Immature natural killer cell (primary cell): Measurements from ENCODE around the gene P4HTM. TPM values are rescaled to one million over a fixed set of nuclear protein-coding genes. Genes with fewer than 3 reads are reported as not detected.
"Not testable (repeated sequence)": the region's sequence is repeated elsewhere in the genome, so short reads cannot be mapped to it uniquely, and the experiment has no call there.

ENCODE experiments used
- DNase-seq, 3 donors: peaks; one replicate each; pipeline ENCODE4 v3.0.0; 2022; ENCODE audit warnings: mixed read lengths in 1 of 3
- H3K27ac Mint-ChIP-seq, 6 donors: one replicate each; pipeline ENCODE4 v1.8.0; 2020; ENCODE audit warnings: mixed read lengths in 6 of 6, mild to moderate bottlenecking in 5 of 6, inconsistent platforms in 4 of 6, moderate library complexity in 3 of 6
- H3K27me3 Mint-ChIP-seq, 3 donors: one replicate each; pipeline ENCODE4 v1.8.0; 2020 to 2021; ENCODE audit warnings: low read depth in 3 of 3, mild to moderate bottlenecking in 3 of 3, mixed read lengths in 3 of 3, moderate library complexity in 3 of 3, inconsistent platforms in 1 of 3
- H3K36me3 Mint-ChIP-seq, 3 donors: one replicate each; pipeline ENCODE4 v1.8.0; 2020; ENCODE audit warnings: mixed read lengths in 3 of 3, inconsistent platforms in 2 of 3, mild to moderate bottlenecking in 2 of 3
- H3K4me1 Mint-ChIP-seq, 2 donors: one replicate each; pipeline ENCODE4 v1.8.0; 2020; ENCODE audit warnings: inconsistent platforms in 2 of 2, mild to moderate bottlenecking in 2 of 2, mixed read lengths in 2 of 2, moderate library complexity in 1 of 2
- H3K4me3 Mint-ChIP-seq, 5 donors: one replicate each; pipeline ENCODE4 v1.8.0; 2020; ENCODE audit warnings: mild to moderate bottlenecking in 5 of 5, mixed read lengths in 5 of 5, inconsistent platforms in 3 of 5, moderate library complexity in 3 of 5
- H3K9me3 Mint-ChIP-seq, 6 donors: one replicate each; pipeline ENCODE4 v1.8.0; 2020; ENCODE audit warnings: mild to moderate bottlenecking in 6 of 6, mixed read lengths in 6 of 6, inconsistent platforms in 4 of 6, moderate library complexity in 3 of 6
- polyA plus RNA-seq, 3 donors: library from polyadenylated mRNA; unstranded; fragments of 300-500 nt; fragmentation: Illumina TruSeq; gene quantifications; one replicate each; pipeline ENCODE4 v1.2.3, GENCODE V29; 2021

P4HTM gene
- polyA plus RNA-seq, 3 donors from 2014 or later = 16.8 to 26.8 (median 24.9) TPM

GRCh38 chr3:49007068-49007770, 17.2 kb downstream of the P4HTM start, which contains the start of gene WDR6:
WDR6 (plus strand) TSS chr3:49007391; CDS start chr3:49007432, 41 bp downstream.
- peak; percentile 96 to 97 (median 96) for DNase-seq
- no peaks in the 10 kb centered on the region for H3K9me3 Mint-ChIP-seq
- H3K4me1 Mint-ChIP-seq = peaks cover 28 to 36% of the 10 kb centered on the region in 2 donors
- peak within 1 kb of the TSS; percentile 93 to 99 (median 98) for H3K27ac Mint-ChIP-seq
- H3K36me3 Mint-ChIP-seq = no peaks in the 10 kb centered on the region
- H3K27me3 Mint-ChIP-seq = peaks cover 0 to 10% (median 6%) of the 10 kb centered on the region in 3 donors
- H3K4me3 Mint-ChIP-seq = peak within 1 kb of the TSS; percentile 97 to 100 (median 99)

DNA sequence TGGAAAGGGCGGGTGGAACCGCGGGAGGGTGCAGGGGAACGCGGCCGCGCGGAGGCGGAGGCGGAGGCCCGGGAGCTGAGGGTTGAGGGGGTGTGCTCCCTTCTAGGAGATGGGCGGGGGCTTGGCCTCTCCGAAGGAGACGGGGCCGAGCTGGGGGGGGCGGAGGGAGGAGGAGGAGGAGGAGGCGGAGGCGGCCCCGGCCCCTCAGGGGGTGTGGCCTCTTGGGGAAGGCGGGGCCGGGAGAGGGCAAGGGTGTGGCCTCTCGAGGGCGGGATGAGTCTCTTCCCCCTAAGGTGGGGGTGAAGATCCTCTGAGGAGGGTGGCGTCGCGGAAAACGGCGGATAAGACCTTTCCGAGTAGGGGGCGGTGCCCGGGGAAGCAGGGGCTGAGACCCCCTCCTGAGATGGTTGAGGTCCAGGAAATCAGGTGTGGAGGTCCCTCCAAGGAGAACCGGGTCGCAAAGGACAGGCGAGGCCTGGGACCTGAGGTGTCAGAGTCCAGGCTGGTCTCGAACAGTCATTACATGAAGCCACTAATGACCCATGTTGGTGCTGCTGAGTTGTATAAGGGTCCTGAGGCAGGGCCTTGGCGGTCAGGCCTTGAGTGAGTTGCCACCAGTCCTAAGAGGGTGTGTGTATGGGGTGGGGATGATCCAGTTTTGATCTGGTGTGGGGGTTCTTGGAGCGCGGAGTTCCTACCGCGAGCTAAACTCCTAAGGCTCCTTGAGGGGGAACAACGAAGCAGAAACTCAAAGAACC, 17.9 kb downstream of the P4HTM start:
- Mint-ChIP-seq H3K9me3 (no peaks in the 10 kb centered on the region), H3K4me1 (peaks cover 28 to 41% of the 10 kb centered on the region in 2 donors), H3K36me3 (no peaks in the 10 kb centered on the region), H3K27ac (peak overlapping the region; percentile 93 to 99 (median 98)), H3K27me3 (peaks cover 0 to 10% (median 7%) of the 10 kb centered on the region in 3 donors), H3K4me3 (peak overlapping the region; percentile 97 to 100 (median 99))
- DNase-seq = peak; percentile 72 to 75 (median 75)

DNA sequence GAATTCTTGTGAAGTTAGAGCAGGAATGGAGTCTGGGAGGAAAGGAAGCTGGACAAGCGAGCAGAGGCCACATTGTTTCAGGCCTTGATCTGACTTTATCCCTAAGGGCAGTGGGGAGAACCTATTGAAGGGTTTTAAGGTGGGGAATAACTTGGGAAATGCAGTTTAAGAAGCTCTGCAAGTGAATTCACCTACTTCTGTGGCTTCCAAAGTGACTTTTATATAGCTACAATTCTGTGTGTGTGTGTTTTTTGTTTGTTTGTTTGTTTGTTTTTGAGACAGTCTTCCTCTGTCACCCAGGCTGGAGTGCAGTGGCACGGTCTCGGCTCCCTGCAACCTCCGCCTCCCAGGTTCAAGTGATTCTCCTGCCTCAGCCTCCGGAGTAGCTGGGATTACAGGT, 18.6 kb downstream of the P4HTM start:
- peak overlapping the region; percentile 87 to 99 (median 96) for H3K27ac Mint-ChIP-seq
- peak overlapping the region; percentile 97 to 100 (median 99) for H3K4me3 Mint-ChIP-seq
- not testable (repeated sequence) for DNase-seq, H3K27me3 Mint-ChIP-seq, H3K9me3 Mint-ChIP-seq, H3K36me3 Mint-ChIP-seq
- H3K4me1 Mint-ChIP-seq = peaks cover 28 to 41% of the 10 kb centered on the region in 2 donors

DNA sequence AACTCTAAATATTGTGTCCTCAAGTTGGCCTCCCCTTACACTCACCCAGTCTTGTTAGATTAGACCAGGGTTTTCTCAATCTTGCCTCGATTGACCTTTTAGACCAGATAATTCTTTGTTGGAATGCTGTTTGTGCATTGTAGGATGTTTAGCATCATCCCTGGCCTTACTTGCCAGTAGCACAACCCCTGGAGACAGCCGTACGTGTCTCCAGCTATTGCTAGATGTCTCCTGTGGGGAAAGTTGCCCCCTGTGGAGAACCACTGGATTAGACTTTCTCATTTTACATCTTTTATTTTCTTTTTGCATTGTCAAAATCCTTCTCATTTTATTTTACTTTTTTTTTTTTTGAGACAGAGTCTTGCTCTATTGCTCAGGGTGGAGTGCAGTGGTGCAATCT, 19.4 kb downstream of the P4HTM start:
- DNase-seq = no peak
- Mint-ChIP-seq H3K36me3 (no peaks in the 10 kb centered on the region), H3K27me3 (peaks cover 0 to 10% (median 5%) of the 10 kb centered on the region in 3 donors), H3K9me3 (no peaks in the 10 kb centered on the region), H3K4me3 (peak overlapping the region in 3 of 5 donors; percentile 23 to 99 (median 59)), H3K4me1 (peaks cover 31 to 41% of the 10 kb centered on the region in 2 donors), H3K27ac (peak overlapping the region in 4 of 6 donors; percentile 56 to 73 (median 65))

- no peak for DNase-seq
- Mint-ChIP-seq H3K4me3 (no peak overlapping the region), H3K27ac (no peak overlapping the region)
Observed at GRCh38 chr3:49012441-49013017, 22.5 kb downstream of the P4HTM start.

GRCh38 chr3:49013113-49013737, 23.2 kb downstream of the P4HTM start:
- peaks cover 0 to 5% (median 3%) of the 10 kb centered on the region in 3 donors for H3K36me3 Mint-ChIP-seq
- DNase-seq = no peak
- peaks cover 0 to 5% (median 2%) of the 10 kb centered on the region in 3 donors for H3K27me3 Mint-ChIP-seq
- H3K9me3 Mint-ChIP-seq = no peaks in the 10 kb centered on the region
- H3K4me1 Mint-ChIP-seq = peaks cover 23 to 28% of the 10 kb centered on the region in 2 donors
- H3K4me3 Mint-ChIP-seq = no peak overlapping the region
- no peak overlapping the region for H3K27ac Mint-ChIP-seq

More at GRCh38 chr3:49012441-49013017, 22.5 kb downstream of the P4HTM start:
- peaks cover 24 to 33% of the 10 kb centered on the region in 2 donors for H3K4me1 Mint-ChIP-seq
- peaks cover 0 to 5% (median 3%) of the 10 kb centered on the region in 3 donors for H3K36me3 Mint-ChIP-seq
- peaks cover 0 to 5% (median 2%) of the 10 kb centered on the region in 3 donors for H3K27me3 Mint-ChIP-seq
- H3K9me3 Mint-ChIP-seq = no peaks in the 10 kb centered on the region

DNA sequence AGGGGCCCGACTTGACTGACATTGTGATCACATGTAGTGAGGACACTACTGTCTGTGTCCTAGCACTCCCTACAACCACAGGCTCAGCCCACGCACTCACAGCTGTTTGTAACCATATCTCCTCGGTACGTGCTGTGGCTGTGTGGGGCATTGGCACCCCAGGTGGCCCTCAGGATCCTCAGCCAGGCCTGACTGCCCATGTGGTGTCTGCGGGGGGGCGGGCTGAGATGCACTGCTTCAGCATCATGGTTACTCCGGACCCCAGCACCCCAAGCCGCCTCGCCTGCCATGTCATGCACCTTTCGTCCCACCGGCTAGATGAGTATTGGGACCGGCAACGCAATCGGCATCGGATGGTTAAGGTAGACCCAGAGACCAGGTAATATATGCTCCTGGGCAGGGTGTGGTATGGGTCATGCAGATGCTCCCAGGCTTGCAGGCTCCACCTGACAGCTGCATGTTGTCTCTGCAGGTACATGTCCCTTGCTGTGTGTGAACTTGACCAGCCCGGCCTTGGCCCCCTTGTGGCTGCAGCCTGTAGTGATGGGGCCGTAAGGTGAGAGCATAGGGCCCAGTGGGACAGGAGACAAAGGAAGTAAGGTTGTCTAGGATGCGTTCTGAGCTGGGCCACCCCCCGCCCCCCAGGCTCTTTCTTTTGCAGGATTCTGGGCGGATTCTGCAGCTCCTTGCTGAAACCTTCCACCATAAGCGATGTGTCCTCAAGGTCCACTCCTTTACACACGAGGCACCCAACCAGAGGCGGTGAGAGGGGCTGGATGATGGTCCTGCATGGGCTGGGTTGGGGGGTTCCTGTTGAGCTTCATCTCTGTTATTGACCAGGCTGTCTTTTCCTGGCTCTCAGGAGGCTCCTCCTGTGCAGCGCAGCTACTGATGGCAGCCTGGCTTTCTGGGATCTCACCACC, 24.0 kb downstream of the P4HTM start:
- H3K27me3 Mint-ChIP-seq = peaks cover 0 to 5% (median 0%) of the 10 kb centered on the region in 3 donors
- H3K36me3 Mint-ChIP-seq = peaks cover 0 to 5% (median 3%) of the 10 kb centered on the region in 3 donors
- H3K4me3 Mint-ChIP-seq = no peak overlapping the region
- peak in 2 of 3 donors; percentile 32 to 38 for DNase-seq
- H3K9me3 Mint-ChIP-seq = no peaks in the 10 kb centered on the region
- peaks cover 23 to 27% of the 10 kb centered on the region in 2 donors for H3K4me1 Mint-ChIP-seq
- H3K27ac Mint-ChIP-seq = no peak overlapping the region

GRCh38 chr3:49015072-49015471, 25.0 kb downstream of the P4HTM start:
- H3K4me1 Mint-ChIP-seq = peaks cover 27 to 28% of the 10 kb centered on the region in 2 donors

DNA sequence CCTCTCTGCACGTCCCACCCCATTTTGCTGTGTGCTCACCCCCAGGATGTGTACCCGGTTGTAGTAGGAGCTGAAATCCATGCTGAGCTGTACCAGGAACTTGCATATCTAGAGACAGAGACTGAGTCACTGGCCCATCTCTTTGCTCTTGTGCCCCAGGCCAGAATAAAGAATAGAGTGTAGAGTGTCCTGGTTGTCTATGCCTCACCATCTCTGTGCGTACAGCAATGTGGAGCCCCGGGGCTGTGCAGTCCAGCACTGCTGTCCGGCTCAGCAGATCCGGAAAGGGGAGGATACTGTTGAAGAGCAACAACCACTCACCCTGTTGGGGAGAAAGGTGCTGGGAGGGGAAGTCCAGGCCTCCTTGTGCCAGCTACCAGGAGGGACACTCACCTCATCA, 25.7 kb downstream of the P4HTM start:
- peak overlapping the region in 4 of 5 donors; percentile 29 to 97 (median 47) for H3K4me3 Mint-ChIP-seq
- peaks cover 0 to 5% (median 4%) of the 10 kb centered on the region in 3 donors for H3K27me3 Mint-ChIP-seq
- no peaks in the 10 kb centered on the region for H3K9me3 Mint-ChIP-seq
- H3K27ac Mint-ChIP-seq = no peak overlapping the region
- no peak for DNase-seq
- H3K4me1 Mint-ChIP-seq = peaks cover 32 to 33% of the 10 kb centered on the region in 2 donors
- peaks cover 0 to 5% (median 3%) of the 10 kb centered on the region in 3 donors for H3K36me3 Mint-ChIP-seq

More at GRCh38 chr3:49015072-49015471, 25.0 kb downstream of the P4HTM start:
- H3K27ac Mint-ChIP-seq = peak overlapping the region in 1 of 6 donors; percentile 6
- no peaks in the 10 kb centered on the region for H3K9me3 Mint-ChIP-seq
- DNase-seq = no peak
- H3K27me3 Mint-ChIP-seq = peaks cover 0 to 5% (median under 1%) of the 10 kb centered on the region in 3 donors
- peak overlapping the region in 1 of 5 donors; percentile 6 for H3K4me3 Mint-ChIP-seq
- H3K36me3 Mint-ChIP-seq = peaks cover 0 to 5% (median 3%) of the 10 kb centered on the region in 3 donors

- Mint-ChIP-seq H3K9me3 (no peaks in the 10 kb centered on the region), H3K27ac (peak overlapping the region in 2 of 6 donors; percentile 7 to 43), H3K27me3 (peaks cover 4 to 9% (median 7%) of the 10 kb centered on the region in 3 donors), H3K36me3 (peaks cover 0 to 5% (median 3%) of the 10 kb centered on the region in 3 donors), H3K4me3 (peak overlapping the region in 4 of 5 donors; percentile 74 to 97 (median 84)), H3K4me1 (peaks cover 37 to 38% of the 10 kb centered on the region in 2 donors)
- DNase-seq = no peak
Observed at GRCh38 chr3:49016414-49017228, 26.6 kb downstream of the P4HTM start.

GRCh38 chr3:49017229-49017970, 27.4 kb downstream of the P4HTM start:
- Mint-ChIP-seq H3K27ac (peak overlapping the region in 5 of 6 donors; percentile 40 to 71 (median 58)), H3K36me3 (peaks cover 0 to 5% (median 3%) of the 10 kb centered on the region in 3 donors), H3K4me3 (peak overlapping the region; percentile 74 to 97 (median 89)), H3K4me1 (peaks cover 32 to 33% of the 10 kb centered on the region in 2 donors), H3K9me3 (no peaks in the 10 kb centered on the region), H3K27me3 (peaks cover 4 to 11% (median 6%) of the 10 kb centered on the region in 3 donors)
- no peak for DNase-seq
